Effector CD8-positive, alpha-beta T cell (primary cell): ENCODE data around the gene LTBP1.
"Not testable (repeated sequence)": the region's sequence is repeated elsewhere in the genome, so short reads cannot be mapped to it uniquely, and the experiment has no call there.

ENCODE experiments used
- DNase-seq: peaks from one replicate; lab custom pipeline; 2025; lab: John Stamatoyannopoulos, UW

The LTBP1 gene

DNA sequence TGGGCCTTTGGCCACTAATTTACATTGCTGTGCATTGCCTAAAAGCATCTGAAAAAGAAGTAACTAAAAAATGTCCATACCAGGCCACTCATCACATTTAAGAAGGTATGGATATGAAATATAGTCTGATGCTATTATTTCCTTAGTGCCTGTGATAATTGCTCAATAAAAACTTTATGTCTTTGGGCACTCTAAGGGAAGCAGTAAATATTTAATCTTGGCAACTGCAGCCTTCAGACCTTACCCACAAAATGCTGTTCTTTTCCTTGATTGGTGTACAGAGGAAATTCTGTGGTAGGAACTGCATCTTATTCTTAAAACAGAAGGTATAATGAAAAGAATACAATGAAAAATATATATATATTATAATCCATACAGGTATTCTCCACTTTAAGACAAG, 403.9 kb downstream of the LTBP1 start:
- DNase-seq: no peak

DNA sequence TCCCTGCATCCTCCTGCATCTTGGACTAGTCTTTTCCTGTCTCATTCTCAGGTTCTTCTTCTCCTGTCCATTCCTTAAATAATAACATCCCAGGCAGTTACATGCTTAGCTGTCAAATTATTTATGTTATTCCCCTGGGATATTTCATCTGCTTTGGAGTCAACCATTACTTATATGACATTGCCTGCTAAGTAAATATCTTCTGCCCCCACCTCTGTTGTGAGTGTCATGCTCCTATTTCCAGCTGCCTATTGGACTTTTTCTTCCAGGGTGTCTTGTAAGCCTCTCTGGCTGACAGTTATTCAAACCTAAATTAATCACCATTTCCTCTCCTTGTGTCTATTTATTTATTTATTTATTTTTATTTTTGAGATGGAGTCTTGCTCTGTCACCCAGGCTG, 405.0 kb downstream of the LTBP1 start:
- DNase-seq: no peak

DNA sequence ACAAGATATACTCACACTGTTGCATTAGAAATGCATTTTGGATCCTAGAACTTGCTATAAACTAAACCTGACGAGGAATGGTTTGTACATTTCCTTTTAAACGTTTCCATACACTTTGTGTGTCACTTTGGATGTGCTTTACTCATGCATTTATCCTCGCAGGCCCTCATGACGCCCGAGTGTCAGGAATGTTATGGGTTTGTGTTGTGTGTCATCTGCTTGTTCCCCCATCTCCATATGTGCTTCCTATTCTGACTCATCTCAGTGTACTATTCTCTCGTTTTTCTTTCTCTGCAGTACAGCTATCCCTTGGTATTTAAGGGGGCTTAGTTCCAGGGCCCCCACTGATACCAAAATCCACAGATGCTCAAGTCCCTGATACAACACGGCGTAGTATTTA, 408.2 kb downstream of the LTBP1 start:
- no peak for DNase-seq

DNA sequence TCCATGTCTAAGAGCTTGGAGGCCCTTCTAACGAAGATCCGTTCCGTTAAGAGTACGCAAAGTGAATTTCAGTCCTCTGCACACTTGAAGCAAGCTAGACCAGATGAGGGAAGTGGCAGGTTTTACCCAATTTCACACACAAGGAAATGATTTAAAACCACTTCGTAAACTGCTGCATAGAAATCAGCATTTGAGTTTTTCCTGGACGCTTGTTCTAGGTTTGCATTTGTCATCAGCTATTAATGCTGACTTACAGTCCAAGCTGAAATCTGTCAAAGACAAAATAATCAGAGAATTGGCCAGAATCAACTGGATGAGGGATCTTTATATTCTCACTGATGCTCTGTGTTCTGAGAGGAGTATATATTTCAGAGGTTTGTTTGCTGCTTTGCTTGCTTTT, 412.1 kb downstream of the LTBP1 start:
- no peak for DNase-seq

DNA sequence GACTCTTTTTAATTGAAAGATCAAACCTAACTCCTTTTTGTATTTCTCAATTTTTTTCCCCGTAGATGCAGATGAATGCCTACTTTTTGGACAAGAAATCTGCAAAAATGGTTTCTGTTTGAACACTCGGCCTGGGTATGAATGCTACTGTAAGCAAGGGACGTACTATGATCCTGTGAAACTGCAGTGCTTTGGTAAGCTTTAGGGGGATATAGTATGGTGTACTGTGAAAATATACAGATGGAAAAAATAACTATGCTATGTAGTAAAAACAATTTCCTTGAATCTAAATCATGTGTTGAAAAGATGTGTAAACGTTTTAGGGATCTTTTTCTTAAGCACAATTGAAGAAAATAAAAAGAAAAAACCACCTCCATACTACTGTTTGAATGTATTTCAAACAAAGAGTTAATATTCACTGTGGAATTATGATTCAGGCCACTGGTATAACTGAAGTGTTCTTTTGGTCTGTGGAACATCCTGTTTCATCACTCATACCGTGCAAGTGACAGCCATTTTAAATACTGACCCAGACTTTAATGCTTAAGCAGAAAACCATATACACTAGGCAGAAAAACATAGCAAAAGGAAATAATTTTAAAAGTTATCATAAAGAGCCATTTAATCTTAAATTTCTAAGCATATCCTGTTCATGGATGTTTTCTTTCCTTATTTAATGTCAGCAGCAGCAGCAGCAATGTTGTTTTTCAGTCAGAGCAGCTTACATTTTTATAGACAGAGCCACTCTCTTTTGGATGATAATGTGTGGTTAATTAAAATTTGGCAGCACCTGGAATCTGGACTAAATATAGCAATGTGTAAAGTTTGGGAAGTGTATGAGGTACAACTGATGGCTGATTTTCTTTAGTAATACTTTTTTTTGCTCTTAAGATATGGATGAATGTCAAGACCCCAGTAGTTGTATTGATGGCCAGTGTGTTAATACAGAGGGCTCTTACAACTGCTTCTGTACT, 416.9 kb downstream of the LTBP1 start:
- no peak for DNase-seq

DNA sequence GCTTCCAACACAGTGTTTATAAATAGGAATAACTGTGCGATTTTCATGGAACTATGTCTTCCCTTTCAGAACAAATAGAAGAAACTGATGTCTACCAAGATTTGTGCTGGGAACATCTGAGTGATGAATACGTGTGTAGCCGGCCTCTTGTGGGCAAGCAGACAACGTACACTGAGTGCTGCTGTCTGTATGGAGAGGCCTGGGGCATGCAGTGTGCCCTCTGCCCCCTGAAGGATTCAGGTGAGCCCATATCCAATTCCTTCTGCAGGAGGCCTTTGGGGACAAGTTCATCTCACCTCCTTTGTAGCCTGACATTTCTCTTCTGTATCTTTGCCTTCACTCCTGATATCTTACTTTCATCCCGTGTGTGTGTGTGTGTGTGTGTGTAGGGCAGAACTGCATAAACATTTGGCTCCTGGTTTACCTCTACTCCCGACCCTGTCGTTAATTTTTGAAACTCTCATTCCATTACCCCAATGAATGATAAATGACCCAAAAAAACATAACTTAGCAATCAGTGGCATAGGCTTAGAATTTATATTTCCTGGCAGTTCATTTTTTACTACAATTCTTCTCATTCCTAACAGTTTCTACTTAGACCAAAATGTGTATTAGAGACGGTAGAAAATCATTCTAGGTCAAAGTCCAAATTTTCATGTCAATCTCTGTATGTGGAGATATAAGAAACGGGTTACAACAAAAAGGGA, 418.7 kb downstream of the LTBP1 start:
- DNase-seq: no peak

DNA sequence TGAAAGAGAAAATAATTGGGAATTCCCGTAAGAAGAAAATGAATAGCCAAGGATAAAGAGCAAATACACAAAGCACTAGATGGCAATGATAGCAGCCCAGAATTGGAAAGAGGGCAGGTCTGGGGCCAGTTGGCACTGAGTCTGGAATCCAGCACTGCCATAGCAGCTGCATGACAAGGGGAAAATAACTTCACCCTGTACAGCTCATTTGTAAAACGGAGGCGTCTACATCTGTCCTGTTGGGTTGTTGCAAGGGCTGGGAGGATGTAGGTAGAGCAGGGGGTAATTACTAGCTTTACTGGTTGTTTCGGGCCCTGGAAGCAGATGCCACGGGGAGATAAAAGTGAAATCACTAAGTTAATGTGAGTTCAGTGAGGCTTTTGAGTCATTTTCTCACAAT, 419.7 kb downstream of the LTBP1 start:
- no peak for DNase-seq

DNA sequence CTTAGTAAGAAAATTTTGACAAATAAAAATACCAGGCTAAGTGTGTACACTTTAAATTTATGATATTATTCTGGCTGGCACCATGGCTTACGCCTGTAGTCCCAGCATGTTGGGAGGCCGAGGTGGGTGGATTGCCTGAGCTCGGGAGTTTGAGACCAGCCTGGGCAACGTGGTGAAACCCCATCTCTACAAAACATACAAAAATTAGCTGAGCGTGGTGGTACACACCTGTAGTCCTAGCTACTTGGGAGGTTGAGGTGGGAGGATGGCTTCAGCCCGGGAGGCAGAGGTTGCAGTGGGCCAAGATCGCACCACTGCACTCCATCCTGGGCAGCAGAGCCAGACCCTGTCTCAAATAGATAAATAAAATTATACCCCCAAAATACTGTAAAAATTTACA, 421.8 kb downstream of the LTBP1 start:
- not testable (repeated sequence) for DNase-seq

DNA sequence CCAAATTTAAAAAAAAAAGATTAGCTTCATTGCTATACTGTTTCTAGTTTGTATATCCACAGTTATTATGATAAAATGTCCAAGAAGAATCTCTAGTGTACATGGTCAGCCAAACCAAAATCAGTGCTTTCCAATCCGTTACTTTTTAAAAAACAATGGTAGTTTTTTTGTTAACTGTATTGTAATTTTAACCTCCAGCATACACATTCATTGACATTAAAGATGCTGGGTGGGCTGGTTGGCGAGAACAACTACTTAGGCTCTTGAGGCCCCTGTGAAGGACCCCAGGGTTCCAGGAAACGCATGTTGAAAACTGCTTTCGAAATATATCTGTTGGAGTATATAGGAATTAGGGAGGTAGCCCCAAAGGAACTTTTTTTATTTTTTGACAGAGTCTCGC, 422.4 kb downstream of the LTBP1 start:
- no peak for DNase-seq

DNA sequence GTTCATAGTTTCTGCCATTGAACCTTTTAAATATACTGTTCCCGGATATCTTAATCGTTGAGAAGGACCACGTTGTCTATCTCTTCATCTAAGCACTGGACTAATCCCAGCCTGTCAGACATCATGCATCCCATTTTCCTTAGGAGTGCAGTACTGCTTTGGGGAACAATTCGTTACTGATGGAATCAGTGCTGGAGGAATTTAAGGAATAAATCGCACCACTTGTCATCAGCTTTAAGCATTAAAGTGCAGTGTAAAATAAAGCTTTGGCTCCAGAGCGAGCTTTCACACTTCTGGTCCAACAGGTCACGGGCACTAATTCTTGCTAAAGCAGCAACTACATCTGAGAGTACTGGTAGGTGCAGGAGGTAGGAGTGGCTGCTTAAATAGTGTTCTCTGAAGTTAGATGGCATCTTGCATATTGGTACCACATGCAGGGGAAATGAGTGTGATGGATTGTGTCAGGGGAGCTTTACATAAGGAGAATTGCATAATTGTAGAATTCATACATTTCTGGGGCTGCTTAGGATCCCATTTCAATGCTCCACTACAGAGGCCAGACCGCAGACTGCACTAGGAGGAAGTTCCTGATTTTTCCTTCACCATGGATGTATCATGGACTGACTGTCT, 424.0 kb downstream of the LTBP1 start:
- no peak for DNase-seq

DNA sequence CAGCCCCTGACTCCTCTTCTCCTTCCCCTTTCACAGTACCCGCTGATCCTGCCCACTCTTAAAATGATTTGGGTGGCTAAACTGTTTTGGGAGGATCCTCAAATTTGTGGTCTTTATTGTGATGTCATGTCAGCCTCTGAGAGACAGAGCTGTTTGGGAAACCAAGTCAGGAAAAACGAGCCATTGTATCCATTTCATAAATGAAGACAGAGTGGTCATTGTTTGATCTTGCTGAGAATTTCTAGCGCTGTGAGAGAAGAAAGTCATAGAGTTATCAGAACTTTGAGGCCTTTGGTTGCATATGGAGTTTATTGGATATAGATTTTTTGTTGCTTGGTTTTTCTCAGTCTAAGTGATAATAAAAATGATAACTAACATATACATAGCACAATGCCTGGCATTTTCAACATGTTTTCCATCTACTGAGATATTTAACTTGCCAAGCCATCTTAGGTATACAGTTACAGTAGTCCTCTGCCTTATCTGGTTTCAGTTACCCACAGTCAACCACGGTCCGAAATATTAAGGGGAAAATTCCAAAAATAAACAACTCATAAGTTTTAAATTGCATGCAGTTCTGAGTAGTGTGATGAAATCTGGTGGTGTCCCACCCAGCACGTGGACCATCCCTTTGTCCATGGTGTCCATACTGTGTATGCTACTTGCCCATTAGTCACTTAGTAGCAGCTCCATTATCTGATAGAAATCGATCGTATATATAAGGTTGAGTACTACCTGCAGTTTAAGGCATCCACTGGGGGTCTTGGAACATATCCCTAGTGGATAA, 424.7 kb downstream of the LTBP1 start:
- DNase-seq: no peak

DNA sequence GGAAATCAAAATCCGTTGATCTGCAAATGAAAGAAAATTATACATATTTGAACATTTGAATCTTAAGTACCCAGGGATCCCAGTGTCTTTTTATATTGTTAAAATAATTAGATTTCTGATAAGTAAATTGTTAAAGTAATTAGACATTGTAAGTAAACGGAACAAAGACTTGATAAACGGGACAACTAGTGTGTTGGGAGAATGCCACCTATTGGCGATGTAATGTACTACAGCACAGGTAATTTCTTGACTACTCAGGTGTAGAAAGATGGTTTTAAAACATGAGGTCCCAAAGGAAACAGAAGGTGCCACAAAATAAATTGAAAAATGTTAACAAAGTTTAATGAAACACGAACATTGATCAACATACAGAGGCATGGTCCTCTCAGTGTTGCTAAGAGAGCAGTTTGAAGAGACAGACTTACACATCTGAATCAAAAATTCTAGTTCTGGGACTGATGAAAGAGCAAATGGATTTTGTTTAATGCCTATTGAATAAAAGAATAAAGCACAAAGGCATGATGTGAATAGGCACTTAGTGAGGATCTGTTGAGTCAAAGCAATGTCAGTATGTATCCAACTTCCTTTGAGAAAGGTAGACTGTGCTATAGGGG, 426.3 kb downstream of the LTBP1 start:
- no peak for DNase-seq

DNA sequence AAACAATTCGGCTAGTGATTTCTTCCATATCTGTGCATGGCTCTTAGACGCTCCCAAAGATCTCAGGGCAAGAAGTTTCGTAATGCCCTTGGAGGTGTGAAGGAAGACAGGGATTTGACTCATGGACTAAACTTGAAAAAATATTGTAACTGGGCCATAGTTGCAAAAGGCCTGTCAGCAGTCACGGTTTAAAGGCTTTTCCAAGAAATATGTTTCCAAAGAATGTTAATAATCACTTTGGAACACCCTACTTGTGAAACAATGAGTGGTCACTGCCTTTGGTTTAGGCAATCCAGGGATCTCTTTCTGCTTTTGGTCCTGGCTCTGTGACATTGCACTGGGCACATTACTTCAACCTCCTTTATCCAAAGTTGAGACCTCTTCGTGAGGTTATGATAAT, 427.2 kb downstream of the LTBP1 start:
- no peak for DNase-seq

DNA sequence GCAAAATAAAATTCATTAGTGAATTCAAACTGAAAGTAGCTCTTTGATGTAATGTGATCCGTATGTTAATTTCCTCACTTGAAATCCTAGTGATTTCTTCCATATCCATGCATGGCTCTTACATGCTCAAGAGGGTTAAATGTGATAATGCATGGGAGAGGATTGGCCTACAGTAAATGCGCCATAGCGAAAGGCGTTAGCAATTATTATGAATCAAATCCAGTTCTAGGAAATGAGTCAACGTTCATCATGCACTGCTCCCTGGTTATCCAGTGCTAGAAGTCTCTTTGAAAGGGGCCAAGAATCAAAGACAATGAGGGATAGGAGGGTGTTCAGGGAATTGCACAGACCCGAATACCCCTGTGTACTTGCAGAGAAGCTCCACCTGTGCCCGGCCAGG, 428.3 kb downstream of the LTBP1 start:
- no peak for DNase-seq

DNA sequence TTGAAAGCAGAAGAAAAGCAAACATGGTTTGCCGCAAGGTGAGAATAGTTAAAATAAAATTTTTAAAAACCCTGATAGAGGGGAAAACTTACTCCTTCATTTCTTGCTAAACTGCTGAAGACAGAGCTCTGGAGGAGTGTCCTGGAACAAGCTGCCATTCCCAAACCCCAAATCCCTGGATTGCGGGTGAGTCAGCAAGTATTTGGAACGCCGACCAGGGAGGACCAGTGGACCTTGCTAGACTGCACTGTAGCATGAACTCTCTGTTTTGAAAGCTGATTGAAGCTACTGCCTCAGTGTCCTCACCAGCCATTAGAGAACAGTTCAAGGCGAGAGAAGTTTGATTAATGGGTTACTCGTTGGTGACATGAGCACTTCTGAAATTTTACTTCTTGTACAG, 430.3 kb downstream of the LTBP1 start:
- DNase-seq: no peak

DNA sequence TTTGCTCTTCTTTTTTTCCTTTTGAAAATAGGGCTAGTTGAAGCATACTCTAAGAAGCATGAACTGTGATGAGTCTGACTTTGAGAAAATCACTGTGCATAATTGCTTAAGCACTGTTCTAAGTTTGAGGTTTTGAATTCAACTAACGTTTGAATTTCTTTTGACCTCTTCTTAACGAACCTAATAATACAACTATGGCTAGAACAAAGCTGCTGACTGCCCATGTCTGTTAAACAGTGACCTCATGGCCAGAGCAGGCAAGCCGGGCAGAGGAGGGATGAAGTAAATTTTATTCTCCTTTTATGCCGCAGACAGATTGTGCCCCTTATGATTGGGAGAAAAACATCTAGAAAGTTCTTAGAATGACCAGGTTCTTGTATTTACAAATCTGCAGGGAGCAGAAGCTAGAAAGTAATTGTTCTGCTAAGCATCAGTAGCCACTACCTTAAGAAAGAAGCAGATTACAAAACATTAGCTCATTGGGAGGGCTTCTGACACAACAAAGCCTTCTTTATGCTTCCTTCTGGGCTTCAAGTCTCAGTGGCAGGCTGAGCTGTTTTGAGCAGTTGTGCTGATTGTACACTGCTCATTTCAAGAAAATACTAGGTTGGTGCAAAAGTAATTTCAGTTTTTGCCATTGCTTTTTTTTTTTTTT, 431.9 kb downstream of the LTBP1 start:
- DNase-seq: no peak

DNA sequence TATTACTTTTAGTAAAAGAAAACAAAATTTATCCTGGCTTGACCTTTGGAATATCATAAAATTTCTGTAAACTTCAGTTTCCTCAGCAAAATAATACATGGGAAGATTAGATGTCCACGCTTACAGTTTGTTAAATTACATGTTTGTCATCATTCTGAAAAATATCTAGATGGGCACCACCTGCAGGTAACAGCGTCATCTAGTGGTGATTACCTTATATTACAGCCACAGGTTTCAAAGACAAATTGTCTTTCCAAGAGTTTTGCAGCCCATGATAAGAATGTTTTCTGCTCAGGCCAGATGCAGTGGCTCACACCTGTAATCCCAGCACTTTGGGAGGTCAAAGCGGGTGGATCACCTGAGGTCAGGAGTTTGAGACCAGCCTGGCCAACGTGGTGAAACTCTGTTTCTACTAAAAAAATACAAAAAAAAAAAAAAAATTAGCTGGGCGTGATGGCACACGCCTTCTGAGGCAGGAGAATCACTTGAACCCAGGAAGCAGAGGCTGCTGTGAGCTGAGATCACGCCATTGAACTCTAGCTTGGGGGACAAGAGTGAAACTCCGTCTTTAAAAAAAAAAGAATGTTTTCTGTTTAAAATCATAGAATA, 433.4 kb downstream of the LTBP1 start:
- DNase-seq: no peak

DNA sequence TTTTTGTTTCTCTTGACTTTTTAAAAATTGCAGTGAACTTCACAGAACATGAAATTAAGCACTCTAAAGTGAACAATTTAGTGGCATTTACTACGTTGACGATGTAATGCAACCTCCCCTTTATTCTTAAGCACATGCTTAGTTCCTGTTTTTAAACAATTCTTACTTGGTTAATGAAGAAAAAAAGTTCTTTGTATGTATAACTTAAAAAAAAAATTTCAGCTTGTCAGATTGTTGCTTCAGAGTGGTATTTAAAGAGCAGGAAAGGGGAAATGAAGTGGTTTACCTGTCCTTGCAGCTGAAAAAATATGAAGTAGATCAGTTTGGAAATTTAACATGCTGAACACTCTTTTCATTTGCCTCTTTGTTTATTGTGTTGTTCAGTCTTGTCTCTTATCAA, 434.0 kb downstream of the LTBP1 start:
- DNase-seq: no peak

DNA sequence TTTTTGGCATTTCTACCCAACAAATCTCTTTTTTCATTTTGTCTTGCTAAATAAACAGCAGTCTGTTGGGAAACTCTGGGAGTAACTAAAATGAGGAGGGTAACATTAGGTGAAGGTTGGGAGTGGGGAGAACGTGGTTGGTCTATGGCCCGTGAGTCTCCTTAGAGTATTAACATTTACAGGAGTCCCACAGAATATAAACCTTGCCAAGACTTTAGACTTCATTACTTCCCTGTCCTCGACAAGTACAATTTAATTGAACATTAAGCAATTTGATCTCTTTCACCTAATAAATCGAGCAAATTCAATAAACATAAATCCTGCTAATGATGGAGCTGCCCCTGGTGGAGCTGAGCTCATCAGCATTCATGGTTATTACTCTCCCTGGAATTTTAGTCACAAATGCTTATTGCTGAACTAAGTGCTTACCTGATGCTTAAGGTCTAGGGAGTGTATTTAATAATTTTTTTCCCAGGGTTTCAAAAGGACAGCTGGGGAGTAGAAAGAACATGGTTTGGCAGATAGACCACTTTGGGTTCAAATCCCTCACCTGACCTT, 434.6 kb downstream of the LTBP1 start:
- no peak for DNase-seq
